HFF-Myc (cell line): ENCODE data around the gene OR9Q1.

Experiments
- DNase-seq: peaks from one replicate; pipeline ENCODE4 v3.0.0-alpha.2; 2011; ENCODE audit warnings: low read depth; ENCODE audit errors: extremely low read depth
- H3K4me3 ChIP-seq: replicated peaks from 2 replicates; pipeline ENCODE4 v1.5.1; 2011; ENCODE audit warnings: low read depth, mild to moderate bottlenecking, control low read depth, low read length
- TF ChIP-seq, protein P1 (sequence below): IDR thresholded peaks from 2 replicates; pipeline ENCODE4 v1.5.1; 2012; ENCODE audit warnings: mild to moderate bottlenecking, low read depth, low read length, control low read depth; ENCODE audit errors: missing control alignments

Gene OR9Q1

DNA sequence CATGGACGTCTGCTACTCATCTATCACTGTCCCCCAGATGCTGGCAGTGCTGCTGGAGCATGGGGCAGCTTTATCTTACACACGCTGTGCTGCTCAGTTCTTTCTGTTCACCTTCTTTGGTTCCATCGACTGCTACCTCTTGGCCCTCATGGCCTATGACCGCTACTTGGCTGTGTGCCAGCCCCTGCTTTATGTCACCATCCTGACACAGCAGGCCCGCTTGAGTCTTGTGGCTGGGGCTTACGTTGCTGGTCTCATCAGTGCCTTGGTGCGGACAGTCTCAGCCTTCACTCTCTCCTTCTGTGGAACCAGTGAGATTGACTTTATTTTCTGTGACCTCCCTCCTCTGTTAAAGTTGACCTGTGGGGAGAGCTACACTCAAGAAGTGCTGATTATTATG lies 156.0 kb downstream of the OR9Q1 start:
- no peak overlapping the region for H3K4me3 ChIP-seq
- TF ChIP-seq, protein P1, sequence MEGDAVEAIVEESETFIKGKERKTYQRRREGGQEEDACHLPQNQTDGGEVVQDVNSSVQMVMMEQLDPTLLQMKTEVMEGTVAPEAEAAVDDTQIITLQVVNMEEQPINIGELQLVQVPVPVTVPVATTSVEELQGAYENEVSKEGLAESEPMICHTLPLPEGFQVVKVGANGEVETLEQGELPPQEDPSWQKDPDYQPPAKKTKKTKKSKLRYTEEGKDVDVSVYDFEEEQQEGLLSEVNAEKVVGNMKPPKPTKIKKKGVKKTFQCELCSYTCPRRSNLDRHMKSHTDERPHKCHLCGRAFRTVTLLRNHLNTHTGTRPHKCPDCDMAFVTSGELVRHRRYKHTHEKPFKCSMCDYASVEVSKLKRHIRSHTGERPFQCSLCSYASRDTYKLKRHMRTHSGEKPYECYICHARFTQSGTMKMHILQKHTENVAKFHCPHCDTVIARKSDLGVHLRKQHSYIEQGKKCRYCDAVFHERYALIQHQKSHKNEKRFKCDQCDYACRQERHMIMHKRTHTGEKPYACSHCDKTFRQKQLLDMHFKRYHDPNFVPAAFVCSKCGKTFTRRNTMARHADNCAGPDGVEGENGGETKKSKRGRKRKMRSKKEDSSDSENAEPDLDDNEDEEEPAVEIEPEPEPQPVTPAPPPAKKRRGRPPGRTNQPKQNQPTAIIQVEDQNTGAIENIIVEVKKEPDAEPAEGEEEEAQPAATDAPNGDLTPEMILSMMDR = no peak
- no peak for DNase-seq

GRCh38 chr11:58186938-58187337 lies 163.3 kb downstream of the OR9Q1 start:
- no peak overlapping the region for H3K4me3 ChIP-seq
- no peak for DNase-seq
- TF ChIP-seq, protein P1 = no peak

- no peak for DNase-seq
- H3K4me3 ChIP-seq = no peak within 1 kb of the TSS
Observed at GRCh38 chr11:58188770-58189169, 165.1 kb downstream of the OR9Q1 start, which contains the start of gene OR9Q2. Gene OR9Q2 (plus strand): TSS chr11:58189070. CDS start chr11:58190491, 1,421 bp downstream.

DNA sequence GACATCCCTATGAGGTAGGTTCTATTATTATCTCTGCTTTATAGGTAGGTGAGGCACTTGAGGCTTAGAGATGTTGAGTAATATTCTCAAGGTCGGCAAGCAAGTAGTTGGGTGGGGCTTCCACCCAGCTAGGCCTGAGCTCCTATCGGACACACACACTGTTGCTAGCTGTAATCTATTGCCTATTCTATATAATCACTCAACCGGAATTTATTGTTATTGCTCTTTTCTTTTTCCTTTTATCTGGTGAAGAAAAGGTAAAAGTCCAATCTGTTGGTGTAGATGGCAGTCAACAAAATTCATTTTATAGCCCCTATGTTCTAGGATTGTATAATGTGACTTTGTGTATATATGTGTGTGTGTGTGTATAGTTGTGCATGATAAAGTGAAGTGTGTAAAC lies 168.5 kb downstream of the OR9Q1 start:
- no peak for DNase-seq

More at GRCh38 chr11:58188770-58189169, 165.1 kb downstream of the OR9Q1 start, which contains the start of gene OR9Q2:
- TF ChIP-seq, protein P1 = no peak

GRCh38 chr11:58193391-58193790 lies 169.7 kb downstream of the OR9Q1 start:
- TF ChIP-seq, protein P1 = no peak
- no peak for DNase-seq
- H3K4me3 ChIP-seq = no peak overlapping the region

More for the DNA sequence above, 168.5 kb downstream of the OR9Q1 start:
- TF ChIP-seq, protein P1 = no peak
- H3K4me3 ChIP-seq = no peak overlapping the region

DNA sequence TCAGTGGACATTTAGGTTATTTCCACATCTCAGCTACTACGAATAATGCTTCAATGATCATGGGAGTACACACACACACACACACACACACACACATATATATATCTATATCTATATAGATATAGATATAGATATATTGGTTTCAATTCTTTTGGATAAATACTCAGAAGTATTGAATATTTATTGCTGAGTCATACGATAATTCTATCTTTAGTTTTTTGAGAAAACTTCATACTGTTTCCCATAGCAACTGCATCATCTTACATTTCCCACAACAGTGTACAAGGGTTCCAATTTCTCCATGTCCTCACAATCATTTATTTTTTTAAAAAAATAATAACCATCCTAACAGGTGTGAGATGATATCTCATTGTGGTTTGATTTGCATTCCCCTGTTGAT lies 172.3 kb downstream of the OR9Q1 start:
- no peak overlapping the region for H3K4me3 ChIP-seq
- no peak for DNase-seq
- TF ChIP-seq, protein P1 = no peak

GRCh38 chr11:58199271-58199670 lies 175.6 kb downstream of the OR9Q1 start:
- TF ChIP-seq, protein P1 = no peak
- no peak overlapping the region for H3K4me3 ChIP-seq
- no peak for DNase-seq
